Mammary epithelial cell (primary cell): ENCODE measurements around the gene PHF13.

Source experiments
- CTCF ChIP-seq, 2 donors: IDR thresholded peaks in 1 of 2; conservative IDR thresholded peaks in 1 of 2; 2 replicates each; pipeline ENCODE4 v1.5.1; 2011 to 2012; ENCODE audit warnings: inconsistent platforms in 2 of 2, low read length in 2 of 2, mild to moderate bottlenecking in 2 of 2, control low read depth in 1 of 2, low read depth in 1 of 2; ENCODE audit not compliant: insufficient read depth in 1 of 2; ENCODE audit errors: extremely low read depth in 1 of 2
- EZH2 ChIP-seq: IDR thresholded peaks from 2 replicates; pipeline ENCODE4 v1.6.1; 2012; ENCODE audit warnings: low read length, inconsistent platforms, borderline replicate concordance

GRCh38 chr1:6658359-6659060 lies 45.0 kb downstream of the PHF13 start:
- TF ChIP-seq CTCF (conservative IDR thresholded peaks at IDR 0.05 in 1 of 2, IDR thresholded peaks at IDR 0.05 in 1 of 2; ENCODE audit: extremely low read depth in 1 of 2, insufficient read depth in 1 of 2, low read depth in 1 of 2, low read length in 2 of 2) (no peak), EZH2 (no peak)
